Putamen (tissue), 1 donor: ENCODE data around the gene SUPT3H.

Experiments used
- DNase-seq: peaks from one replicate; pipeline ENCODE4 v3.0.0-alpha.2; 2016; ENCODE audit warnings: low spot score

SUPT3H gene

DNA sequence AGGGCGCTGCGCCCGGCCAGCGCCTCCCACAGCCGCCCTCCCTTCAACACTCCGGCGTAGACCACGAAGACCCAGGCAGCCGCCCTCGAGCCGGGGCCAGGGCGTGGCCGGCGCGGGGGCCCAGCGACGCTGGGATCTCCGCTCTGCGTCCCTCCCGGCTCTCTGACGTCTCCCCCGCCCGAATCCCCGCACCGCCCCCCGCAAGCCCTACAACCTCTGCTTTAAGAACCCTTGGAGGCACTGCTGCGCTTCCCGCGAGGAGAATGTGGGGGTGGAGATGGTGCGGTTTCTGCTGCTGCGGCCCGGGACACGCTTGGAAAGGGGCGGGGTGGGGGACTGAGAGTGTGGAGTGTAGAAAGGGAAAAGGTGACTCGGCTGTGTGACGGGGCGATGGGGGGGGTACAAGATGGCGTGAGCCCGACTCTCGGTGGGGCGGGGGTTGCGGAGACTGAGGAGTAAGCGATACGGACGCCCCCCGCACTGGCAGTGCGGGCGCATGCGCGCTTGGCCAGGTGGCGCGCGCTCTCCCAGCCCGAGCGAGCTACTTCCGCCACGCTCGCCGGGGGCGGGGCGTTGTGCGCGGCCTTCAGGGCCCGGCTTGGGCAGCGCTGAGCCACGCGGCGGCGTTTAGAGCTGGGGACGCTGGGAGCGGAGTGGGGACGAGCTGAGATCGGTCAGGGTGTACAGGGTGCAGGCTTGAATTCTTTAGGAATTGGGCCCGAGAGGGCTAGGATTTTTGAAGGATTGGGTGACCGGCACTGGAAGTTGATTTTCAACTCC, at the start of gene SUPT3H:
Gene SUPT3H (minus strand): TSS at position 381 of the 780 bp plus-strand sequence.
- peak; percentile 94 for DNase-seq

DNA sequence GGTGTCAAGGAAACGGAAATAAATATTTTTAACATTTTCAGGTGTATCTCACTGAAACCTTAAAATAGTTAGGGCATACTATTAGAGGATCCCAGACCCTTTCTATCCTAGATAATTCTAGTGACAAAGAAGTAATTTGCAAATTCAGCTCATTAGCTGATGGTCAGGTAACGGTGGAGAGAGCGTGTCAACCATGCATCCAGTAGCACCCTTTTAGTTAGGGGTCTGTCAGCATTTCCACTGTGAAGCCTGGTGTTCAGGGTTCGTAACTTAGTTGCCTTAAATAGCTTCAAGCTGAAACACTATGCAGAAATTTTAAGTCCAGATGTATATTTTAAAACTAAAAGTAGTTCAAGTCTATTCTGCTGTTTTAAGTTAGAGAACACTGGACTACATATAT, 48.5 kb upstream of the SUPT3H start:
- no peak for DNase-seq

DNA sequence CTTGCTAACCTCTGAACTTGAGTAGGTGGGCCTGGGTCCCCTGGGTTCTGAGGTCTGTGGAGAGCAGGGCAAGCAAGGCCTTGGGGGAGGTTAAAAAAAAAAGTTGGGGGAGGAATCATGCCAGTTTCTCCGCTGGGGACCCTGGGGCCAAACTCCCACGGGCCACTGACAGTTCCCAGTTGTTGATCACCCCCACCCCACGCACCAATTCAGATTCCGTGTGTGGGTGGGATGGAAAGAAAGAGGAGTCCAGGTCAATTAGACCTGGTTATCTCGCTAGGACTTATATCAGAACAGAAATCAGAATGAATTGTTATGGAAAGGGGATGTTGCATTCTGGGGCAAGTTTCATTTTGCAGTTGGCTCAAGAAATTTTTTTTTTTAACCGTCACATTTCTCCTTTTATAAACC, 46.7 kb upstream of the SUPT3H start:
- no peak for DNase-seq

DNA sequence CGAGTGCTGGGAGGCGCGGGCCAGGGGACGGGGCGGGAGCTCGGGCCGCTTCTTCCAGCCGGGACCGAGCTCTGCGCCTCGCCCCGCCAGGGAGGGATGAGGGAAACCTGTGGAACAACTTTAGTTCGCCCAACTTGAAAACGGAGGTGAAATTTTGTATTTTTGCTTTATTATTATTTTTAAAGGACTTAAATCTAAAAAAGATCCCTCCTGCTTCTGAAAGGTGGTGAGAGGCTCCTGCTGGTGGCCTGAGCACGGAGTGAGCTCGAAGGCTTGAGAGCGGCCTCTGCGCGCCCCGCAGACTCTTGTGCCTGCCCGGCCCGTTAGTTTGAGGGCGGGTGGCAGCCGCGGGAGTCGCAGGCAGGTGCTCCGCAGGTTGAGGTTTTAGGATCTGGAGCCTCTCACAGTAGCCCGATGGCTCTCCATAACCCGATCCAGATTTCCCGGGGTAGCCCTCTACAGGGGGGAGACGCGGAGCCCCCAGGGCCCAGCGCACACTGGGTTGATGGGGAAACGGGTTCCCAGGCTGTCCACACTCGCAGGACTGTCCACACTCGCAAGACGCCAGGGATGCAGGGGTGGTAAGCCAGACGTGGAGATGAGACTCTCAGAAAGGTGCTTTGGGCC, 46.2 kb upstream of the SUPT3H start:
- DNase-seq: no peak

DNA sequence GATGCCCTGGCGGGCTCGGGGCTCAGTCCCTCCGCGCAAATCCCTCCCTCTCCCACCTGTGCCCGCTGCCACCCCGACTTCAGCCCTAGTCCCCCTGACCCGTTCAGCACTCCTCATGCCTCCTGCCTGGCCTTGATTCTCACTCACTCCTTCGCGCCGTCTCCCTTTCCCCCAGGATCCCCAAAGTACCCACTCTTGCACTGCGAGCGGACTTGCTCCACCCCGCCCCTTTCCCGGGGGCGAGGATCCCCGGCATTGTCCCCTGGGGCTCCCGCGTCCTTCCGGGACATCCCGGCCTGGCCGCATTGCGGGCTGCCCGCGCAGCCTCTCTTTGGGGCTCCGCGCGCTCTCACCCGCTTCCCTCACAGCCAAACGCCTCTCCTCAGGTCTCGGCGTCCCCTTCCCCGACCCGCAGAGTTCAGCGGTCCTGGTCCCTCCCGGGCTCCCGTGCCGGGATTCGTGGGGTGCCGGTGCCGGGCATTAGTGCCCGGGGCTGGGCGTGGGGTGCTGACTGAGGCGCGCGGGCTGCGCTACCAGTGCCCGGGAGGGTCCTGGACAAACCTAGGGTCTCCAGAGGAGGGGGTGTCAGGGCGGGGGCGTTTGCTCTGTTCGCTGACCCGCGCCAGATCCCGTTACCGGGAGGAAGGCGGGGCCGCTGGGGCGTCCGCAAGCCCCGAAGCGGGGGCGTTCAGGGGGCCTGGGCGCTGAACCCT, 45.5 kb upstream of the SUPT3H start:
- no peak for DNase-seq

DNA sequence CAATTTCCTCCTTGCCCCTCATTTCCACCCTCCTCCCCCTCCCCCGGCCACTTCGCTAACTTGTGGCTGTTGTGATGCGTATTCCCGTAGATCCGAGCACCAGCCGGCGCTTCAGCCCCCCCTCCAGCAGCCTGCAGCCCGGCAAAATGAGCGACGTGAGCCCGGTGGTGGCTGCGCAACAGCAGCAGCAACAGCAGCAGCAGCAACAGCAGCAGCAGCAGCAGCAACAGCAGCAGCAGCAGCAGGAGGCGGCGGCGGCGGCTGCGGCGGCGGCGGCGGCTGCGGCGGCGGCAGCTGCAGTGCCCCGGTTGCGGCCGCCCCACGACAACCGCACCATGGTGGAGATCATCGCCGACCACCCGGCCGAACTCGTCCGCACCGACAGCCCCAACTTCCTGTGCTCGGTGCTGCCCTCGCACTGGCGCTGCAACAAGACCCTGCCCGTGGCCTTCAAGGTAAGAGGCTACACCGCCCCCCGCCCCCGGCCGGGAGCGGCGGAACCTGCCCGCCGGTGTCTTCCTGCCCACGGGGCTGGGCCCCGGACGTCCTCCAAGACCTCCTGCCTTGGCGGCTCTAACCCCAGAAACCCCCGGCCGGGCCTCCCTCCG, 44.9 kb upstream of the SUPT3H start:
- no peak for DNase-seq

DNA sequence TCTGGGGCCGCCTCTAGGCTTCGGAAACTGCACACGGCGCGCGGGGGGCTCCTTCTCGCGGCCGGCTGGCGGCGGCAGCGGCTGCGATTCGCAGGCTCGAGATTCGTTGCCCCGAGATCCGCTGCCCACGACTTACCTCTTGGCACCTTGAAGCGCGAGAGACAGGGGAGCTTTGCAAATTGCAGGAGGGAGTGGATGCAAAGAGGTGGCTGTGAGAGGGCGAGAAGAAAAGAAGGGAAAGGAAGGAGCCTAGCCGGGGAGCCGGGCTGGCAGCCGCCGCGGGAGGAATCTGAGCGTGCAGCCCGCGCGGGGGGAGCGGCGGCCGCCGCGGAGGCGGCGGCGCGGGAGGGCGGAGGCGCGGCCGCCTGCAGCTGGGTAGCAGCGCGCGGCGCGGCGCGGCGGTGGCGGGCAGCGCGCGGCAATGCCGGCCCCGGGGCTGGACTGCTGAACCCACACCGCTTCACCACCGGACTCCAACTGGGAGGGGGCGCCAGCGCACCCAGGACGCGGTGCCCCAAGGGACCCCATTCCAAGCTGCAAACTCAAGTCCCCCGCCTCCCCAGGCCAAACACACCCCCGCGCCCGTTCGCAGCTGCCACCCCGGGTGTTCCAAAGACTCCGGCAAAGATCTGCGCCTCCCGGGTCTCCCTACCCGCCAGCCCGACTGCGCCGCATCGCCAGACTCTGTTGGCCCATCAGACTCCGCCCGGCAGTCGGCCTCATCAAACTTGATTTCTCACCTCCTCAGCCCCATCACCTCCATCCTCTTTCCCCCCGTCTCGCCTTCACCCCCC, 44.2 kb upstream of the SUPT3H start:
- peak; percentile 67 for DNase-seq

DNA sequence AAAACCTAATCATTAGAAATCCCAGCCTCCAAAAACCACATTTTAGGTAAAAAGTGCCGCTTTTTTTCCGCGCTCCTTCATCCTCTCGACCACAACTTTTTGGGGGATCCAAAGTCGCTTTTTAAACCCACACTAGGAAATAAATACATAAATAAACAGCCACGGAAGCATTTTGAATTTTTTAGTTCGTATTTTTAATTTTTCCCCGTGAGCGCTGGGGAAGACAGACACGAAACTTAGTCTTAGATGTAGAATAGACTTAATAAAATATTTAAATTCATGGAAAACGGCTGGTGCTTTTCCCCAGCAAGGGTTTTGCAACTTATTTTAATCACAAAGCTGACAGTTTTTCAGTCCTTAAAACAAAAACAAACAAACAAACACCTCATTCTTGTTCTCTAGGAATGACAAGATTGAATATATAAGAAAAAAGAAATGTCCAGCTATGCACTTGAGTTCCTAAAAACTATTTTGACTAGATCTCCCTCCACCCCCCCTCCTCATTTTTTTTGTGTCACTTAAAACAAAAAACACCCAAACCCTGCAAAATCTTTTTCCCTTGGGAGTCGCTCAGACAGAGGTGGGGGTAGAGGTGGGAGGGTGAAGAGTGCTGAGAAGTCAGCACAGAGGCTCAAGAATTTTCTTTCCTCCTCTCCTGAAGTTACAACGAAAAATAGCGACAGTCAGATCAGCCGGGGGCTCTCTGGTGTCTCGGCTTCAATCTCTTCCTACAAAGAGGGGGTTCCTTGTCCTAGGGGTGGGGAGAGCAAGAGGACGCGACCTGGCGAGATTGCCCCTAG, 43.4 kb upstream of the SUPT3H start:
- no peak for DNase-seq

DNA sequence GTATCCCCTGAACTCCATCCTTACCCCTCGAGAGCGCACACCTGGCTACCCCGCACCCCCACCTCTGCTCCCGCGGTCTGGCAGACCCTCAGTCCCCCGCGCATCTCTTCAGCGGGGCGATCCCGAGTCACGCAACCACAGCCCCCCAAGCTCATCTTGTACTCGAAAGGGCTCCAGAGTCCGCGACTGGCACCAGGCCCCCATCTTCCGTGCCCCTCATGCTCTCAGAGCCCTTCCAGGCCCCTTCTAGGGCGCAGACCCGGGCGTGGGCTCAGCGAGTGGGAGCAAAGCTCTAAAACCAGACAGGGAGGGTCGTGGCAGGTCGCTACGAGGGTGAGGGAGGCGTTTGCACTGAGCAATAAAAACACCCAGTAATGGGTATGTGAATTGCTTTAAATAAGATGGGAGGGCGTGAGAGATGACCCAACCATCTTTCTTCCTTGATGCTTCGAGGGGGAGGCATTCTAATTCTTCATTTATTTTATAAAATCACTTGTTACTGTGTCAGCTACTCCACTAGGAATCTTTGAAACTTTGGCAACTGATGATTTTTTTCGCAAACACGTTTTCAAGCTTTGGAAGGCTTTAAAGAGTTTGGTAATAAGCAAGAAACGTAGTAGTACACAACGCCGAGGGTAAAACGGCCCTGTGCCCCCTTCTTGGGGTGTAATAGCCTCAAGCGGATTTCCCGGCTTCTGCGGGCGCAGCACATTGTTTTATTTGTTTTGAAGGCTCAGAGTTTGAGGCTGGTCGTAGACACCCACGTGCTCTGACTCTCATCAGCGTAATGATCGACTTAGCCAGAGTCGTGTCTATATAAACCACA, 42.6 kb upstream of the SUPT3H start:
- DNase-seq: no peak

DNA sequence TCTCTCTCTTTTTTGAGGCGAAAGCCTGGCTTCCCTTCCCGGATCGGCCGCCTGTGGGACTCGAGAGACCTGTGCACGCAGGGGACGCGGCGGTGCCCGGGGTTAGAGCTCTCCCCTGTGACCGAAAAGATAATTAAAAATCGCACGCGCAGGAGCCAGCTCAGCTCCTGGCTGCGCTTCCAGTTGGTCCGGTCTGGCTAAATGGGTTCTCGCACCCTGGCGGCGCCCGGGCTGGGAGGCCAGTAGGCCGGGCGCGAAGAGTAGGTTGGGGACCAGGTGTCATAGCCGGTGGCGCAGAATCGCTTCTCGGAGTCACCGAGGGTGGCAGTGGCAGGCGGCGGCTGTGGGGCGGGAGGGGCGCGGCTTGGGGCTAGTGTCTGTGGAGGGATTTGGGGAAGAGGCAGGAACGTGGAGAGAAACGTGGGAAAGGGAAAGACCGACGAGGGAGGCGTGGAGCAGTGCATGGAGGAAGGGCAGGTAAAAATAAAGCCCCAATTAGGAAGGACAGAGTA, 41.9 kb upstream of the SUPT3H start:
- no peak for DNase-seq

DNA sequence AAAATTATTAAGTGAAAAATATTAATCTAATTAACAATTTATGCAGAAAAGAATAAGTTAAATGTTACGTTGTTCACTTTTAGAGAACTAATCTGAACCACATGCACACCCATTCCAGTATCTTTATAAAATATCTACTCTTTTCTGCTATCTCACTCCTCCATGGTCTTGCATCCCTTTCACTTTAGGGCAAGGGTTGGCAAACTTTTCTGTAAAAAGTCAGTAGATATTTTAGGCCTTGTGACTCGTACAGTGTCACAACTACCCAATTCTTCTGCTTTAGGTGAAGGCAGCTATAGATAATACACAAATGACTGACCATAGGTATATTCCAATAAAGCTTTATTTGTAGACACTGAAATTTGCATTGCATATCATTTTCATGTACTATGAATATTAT, 39.7 kb upstream of the SUPT3H start:
- no peak for DNase-seq

DNA sequence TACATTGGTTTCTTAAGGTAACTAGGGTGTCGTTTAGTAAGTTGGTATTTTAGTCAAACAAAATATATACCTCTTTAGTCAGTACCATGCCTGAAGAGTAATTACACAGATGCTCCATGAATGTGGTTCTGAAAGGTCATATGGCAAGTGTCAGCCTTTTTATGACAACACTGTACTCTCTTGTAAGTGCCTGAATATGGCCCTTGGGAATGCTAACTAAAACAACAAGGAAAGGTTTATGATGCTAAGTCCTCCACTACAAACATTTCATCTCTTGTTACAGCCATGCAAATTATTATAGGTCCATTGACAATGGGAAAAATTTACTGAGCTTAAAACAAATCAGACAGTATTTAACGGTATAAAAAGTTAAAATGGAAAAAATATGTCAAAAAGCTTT, 39.0 kb upstream of the SUPT3H start:
- DNase-seq: no peak

DNA sequence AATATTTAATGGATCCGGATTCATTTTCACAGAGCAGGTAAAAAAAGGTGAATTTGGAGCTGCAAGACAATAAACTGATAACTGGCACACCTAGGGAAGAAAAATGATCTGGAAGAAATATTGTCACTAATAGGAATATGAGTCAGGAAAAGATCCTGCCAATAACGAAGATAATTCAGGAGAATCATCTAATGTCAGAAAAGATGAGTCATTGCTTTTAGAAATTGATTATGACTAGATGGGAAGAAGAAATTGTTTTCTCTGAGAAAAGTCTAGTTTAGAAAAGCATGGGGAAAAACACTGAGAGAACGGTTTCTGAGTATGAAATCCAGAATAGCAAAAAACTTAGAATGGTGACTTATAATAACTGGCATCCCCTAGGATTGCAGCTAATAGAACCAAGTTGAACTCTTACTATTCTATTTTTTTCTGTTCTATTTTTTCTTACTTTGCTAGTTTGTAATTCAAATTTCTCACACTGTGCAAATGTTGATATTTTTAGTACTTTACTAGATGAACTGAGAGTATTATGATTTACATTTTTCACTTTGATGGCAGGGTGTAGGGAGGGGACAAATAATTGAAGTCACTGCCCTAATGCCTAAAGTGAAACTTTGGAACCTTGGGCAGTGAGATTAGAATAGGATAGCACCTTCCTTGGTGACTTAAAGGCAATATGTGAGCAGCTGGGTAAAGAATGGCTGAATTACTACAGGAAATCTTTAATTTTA, 38.2 kb upstream of the SUPT3H start:
- no peak for DNase-seq

DNA sequence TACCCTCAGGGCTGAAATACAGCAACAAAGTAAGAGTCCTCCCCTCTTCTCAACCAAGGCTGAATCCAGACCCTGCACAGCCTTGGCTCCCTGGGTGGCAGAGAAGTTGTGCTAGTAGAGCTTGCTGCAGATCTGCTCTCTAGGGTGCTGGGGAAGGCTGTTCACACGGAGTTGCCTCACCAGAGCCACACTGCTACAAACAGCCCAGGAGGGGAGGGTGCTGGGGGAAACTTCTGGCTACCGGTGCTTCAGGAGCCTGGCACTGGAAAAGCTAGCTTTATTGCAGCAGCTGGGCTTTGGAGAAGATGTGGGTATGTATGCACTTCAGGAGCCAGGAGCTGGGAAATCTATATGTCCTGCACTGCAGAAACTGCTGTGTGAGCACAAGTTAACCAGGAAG, 37.6 kb upstream of the SUPT3H start:
- no peak for DNase-seq

DNA sequence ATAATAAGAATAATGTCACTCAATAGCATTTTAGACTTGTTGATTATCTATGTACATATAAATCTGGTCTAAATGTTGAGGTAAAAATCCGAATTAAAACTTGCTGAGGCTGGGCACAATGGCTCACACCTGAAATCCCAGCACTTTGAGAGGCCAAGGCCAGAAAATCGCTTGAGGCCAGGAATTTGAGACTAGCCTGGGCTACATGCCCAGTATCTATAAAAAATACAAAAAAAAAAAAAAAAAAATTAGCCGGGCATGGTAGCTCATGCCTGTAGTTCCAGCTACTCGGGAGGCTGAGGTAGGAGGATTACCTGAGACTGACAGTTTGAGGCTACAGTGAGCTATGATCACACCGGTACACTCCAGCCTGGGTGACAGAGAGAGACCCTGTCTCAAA, 34.2 kb upstream of the SUPT3H start:
- no peak for DNase-seq

DNA sequence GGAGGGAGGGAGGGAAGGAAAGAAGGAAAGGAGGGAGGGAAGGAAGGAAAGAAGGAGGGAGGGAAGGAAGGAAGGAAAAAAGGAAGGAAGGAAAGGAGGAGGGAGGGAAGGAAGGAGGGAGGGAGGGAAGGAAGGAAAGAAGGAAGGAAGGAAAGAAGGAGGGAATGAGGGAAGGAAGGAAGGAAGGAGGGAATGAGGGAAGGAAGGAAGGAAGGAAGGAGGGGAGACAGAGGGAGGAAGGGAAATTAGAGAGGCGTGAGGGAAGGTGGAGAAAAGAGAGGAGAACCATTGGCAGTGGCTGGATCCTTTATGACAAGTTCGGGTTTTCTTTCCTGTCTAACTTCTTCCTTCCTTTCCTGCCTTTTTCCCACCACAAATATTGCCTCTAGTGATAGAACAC, 22.3 kb upstream of the SUPT3H start:
- DNase-seq: no peak

DNA sequence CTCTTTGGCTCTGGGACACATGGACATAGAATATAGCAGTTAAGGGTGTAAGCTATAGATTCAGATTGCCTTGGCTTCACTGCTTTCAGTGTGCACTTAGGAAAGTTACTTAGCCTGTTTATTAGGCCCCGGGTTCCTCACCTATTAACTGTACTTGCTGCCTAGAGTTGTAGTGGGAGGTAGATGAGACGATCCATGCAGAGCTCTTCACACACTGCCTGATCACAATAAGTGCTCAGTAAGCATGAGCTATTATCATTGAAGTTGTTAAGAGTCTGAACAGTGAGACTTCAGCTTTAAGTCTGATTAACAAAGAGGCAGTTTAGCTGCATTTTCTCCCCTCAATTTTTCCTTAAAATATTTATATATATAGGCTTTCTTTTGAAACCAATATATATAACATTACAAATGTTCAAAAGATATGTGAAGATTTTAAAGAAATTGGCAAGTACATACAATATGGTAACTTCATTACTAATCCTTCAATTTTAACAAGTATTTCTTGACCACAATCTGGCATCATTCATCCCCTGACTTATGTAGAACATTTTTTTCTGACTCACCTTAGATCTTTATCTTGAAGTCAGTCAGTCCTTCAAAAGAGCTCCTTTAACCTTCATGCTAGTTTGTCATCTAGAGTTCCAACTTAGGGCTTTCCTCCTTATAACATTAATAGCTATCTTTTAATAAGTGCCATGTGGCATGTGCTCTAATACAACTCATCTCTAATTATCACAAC, 20.5 kb upstream of the SUPT3H start:
- no peak for DNase-seq

DNA sequence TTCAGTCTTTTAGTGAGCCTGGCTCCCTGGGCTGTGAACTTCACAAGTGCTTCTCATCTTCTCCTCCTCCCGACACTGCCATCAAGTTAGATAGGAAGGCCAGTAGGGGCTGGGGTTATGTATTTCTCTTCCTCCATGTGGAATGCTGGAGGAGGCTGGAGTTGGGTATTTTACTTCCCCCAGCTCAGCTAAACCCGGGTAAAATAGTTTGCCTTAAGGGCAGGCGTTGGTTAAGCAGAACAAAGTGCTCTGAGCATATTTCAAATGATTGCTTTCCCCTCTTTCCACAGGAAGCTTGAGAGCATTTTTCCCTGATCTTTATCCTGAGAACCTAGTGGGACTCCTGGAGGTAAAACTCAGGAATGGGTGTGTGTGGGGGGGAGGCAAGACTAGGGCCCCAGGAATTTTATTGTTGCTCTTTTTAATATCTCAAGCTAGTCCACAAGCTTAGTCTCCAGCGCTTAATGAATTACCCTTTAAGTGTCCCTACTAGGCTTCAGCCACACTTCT, 16.9 kb upstream of the SUPT3H start:
- no peak for DNase-seq
